Neural progenitor cell (in vitro differentiated cells): ENCODE results near the gene CDKL4.
"Not testable (repeated sequence)": the region's sequence is repeated elsewhere in the genome, so short reads cannot be mapped to it uniquely, and the experiment has no call there.

Experiments used
- EZH2phosphoT487 ChIP-seq: fragments of 200-600 bp; sonication (generic); IDR thresholded peaks from 2 replicates; pipeline ENCODE4 v1.6.1; 2017; ENCODE audit warnings: antibody characterized with exemption
- TF ChIP-seq, protein P1 (sequence below): fragments of 200-600 bp; sonication (generic); IDR thresholded peaks from 2 replicates; pipeline ENCODE4 v1.5.1; 2017; ENCODE audit warnings: antibody characterized with exemption, mild to moderate bottlenecking

DNA sequence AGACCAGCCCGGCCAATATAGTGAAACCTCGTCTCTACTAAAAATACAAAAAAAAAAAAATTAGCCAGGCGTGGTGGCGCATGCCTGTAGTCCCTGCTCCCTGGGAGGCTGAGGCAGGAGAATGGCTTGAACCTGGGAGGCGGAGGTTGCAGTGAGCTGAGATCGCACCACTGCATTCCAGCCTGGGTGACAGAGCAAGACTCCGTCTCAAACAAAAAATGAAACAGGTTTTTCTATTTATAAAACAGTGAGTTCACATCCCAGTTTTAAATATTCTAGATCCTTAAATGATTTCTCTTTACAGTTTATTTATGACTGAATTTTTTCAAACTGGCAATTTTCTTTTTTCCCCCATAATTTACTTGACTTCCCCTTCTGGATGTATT, 102.8 kb downstream of the CDKL4 start:
- TF ChIP-seq, protein P1, sequence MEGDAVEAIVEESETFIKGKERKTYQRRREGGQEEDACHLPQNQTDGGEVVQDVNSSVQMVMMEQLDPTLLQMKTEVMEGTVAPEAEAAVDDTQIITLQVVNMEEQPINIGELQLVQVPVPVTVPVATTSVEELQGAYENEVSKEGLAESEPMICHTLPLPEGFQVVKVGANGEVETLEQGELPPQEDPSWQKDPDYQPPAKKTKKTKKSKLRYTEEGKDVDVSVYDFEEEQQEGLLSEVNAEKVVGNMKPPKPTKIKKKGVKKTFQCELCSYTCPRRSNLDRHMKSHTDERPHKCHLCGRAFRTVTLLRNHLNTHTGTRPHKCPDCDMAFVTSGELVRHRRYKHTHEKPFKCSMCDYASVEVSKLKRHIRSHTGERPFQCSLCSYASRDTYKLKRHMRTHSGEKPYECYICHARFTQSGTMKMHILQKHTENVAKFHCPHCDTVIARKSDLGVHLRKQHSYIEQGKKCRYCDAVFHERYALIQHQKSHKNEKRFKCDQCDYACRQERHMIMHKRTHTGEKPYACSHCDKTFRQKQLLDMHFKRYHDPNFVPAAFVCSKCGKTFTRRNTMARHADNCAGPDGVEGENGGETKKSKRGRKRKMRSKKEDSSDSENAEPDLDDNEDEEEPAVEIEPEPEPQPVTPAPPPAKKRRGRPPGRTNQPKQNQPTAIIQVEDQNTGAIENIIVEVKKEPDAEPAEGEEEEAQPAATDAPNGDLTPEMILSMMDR = not testable (repeated sequence)
- not testable (repeated sequence) for TF ChIP-seq EZH2phosphoT487
